Activated T-cell treated with anti-CD3 and anti-CD28 coated beads, Interleukin-2, amount 50 U/mL, for 4 hours (primary cell): ENCODE measurements around the gene SLC6A8. TPM values are rescaled to one million over a fixed set of nuclear protein-coding genes. Genes with fewer than 3 reads are reported as not detected.

Experiments
- ATAC-seq, 2 donors: fragments of 200-7000 bp; cut with Tn5 transposase; one replicate each; pipeline ENCODE4 v1.10.0; 2021
- DNase-seq: peaks from one replicate; pipeline ENCODE4 v3.0.0-alpha.2; 2020
- H3K27me3 Mint-ChIP-seq: one replicate; pipeline ENCODE4 v1.8.0; 2021; ENCODE audit warnings: low read depth, mixed read lengths
- H3K36me3 Mint-ChIP-seq: one replicate; pipeline ENCODE4 v1.8.0; 2022; ENCODE audit warnings: mixed read lengths; ENCODE audit not compliant: insufficient read depth
- H3K4me1 Mint-ChIP-seq: one replicate; pipeline ENCODE4 v1.8.0; 2021; ENCODE audit warnings: low read depth, mixed read lengths
- H3K4me3 Mint-ChIP-seq: one replicate; pipeline ENCODE4 v1.8.0; 2021; ENCODE audit warnings: mild to moderate bottlenecking, moderate library complexity, mixed read lengths
- H3K9me3 Mint-ChIP-seq: one replicate; pipeline ENCODE4 v1.8.0; 2021; ENCODE audit warnings: mixed read lengths
- total RNA-seq, 3 donors: library from RNA; stranded (reverse); gene quantifications; one replicate each; pipeline ENCODE4 v1.2.1, GENCODE V29; 2021

Gene SLC6A8
- total RNA-seq, 3 donors from 2014 or later, result 1.1 to 1.9 (median 1.6) TPM

- Mint-ChIP-seq H3K4me3 (no peak overlapping the region), H3K27me3 (peaks cover 38% of the 10 kb centered on the region), H3K4me1 (peaks cover 9% of the 10 kb centered on the region), H3K36me3 (no peaks in the 10 kb centered on the region), H3K9me3 (no peaks in the 10 kb centered on the region)
- DNase-seq, result no peak
- no peak for ATAC-seq
These were observed 42.6 kb upstream of the SLC6A8 start for GRCh38 chrX:153645151-153645550.

GRCh38 chrX:153645921-153646488 lies 41.7 kb upstream of the SLC6A8 start:
- H3K4me3 Mint-ChIP-seq, result no peak overlapping the region
- H3K27me3 Mint-ChIP-seq, result peaks cover 38% of the 10 kb centered on the region

GRCh38 chrX:153646620-153647373 lies 40.9 kb upstream of the SLC6A8 start, which contains the start of gene DUSP9:
Gene DUSP9 (plus strand): TSS chrX:153647203. CDS start chrX:153647954, 751 bp downstream.
- H3K36me3 Mint-ChIP-seq, result no peaks in the 10 kb centered on the region
- ATAC-seq (peak; percentile 37 to 38), DNase-seq (peak; percentile 9)
- peaks cover 33% of the 10 kb centered on the region for H3K27me3 Mint-ChIP-seq
- H3K4me3 Mint-ChIP-seq, result no peak within 1 kb of the TSS
- H3K4me1 Mint-ChIP-seq, result peaks cover 5% of the 10 kb centered on the region
- no peaks in the 10 kb centered on the region for H3K9me3 Mint-ChIP-seq

More at GRCh38 chrX:153645921-153646488, 41.7 kb upstream of the SLC6A8 start:
- ATAC-seq, result no peak
- Mint-ChIP-seq H3K36me3 (no peaks in the 10 kb centered on the region), H3K4me1 (peaks cover 9% of the 10 kb centered on the region), H3K9me3 (no peaks in the 10 kb centered on the region)
- DNase-seq, result no peak

GRCh38 chrX:153647461-153648357 lies 40.0 kb upstream of the SLC6A8 start:
- no peaks in the 10 kb centered on the region for H3K9me3 Mint-ChIP-seq
- H3K4me3 Mint-ChIP-seq, result no peak overlapping the region
- DNase-seq (peak; percentile 3), ATAC-seq (peak; percentile 13 to 41)
- peaks cover 31% of the 10 kb centered on the region for H3K27me3 Mint-ChIP-seq
- H3K4me1 Mint-ChIP-seq, result peaks cover 4% of the 10 kb centered on the region
- H3K36me3 Mint-ChIP-seq, result no peaks in the 10 kb centered on the region

GRCh38 chrX:153648358-153649177 lies 39.2 kb upstream of the SLC6A8 start:
- Mint-ChIP-seq H3K4me3 (no peak overlapping the region), H3K9me3 (no peaks in the 10 kb centered on the region), H3K36me3 (no peaks in the 10 kb centered on the region), H3K27me3 (peaks cover 26% of the 10 kb centered on the region), H3K4me1 (no peaks in the 10 kb centered on the region)
- ATAC-seq, result no peak
- peak; percentile 2 for DNase-seq

GRCh38 chrX:153649178-153649914 lies 38.4 kb upstream of the SLC6A8 start:
- Mint-ChIP-seq H3K9me3 (no peaks in the 10 kb centered on the region), H3K4me1 (no peaks in the 10 kb centered on the region), H3K36me3 (no peaks in the 10 kb centered on the region), H3K27me3 (peaks cover 26% of the 10 kb centered on the region), H3K4me3 (no peak overlapping the region)
- ATAC-seq, result peak; percentile 58 to 64
- DNase-seq, result peak; percentile 20

- Mint-ChIP-seq H3K36me3 (no peaks in the 10 kb centered on the region), H3K27me3 (peaks cover 18% of the 10 kb centered on the region), H3K4me3 (no peak overlapping the region), H3K4me1 (no peaks in the 10 kb centered on the region), H3K9me3 (no peaks in the 10 kb centered on the region)
- DNase-seq, result peak; percentile 3
- ATAC-seq, result no peak
These were observed 37.6 kb upstream of the SLC6A8 start for GRCh38 chrX:153649915-153650782.

- Mint-ChIP-seq H3K4me3 (no peak overlapping the region), H3K27me3 (peaks cover 11% of the 10 kb centered on the region), H3K36me3 (no peaks in the 10 kb centered on the region), H3K4me1 (no peaks in the 10 kb centered on the region), H3K9me3 (no peaks in the 10 kb centered on the region)
- ATAC-seq (no peak), DNase-seq (no peak)
These were observed 36.8 kb upstream of the SLC6A8 start for GRCh38 chrX:153650959-153651358.

GRCh38 chrX:153651540-153652079 lies 36.1 kb upstream of the SLC6A8 start:
- H3K9me3 Mint-ChIP-seq, result no peaks in the 10 kb centered on the region
- no peak overlapping the region for H3K4me3 Mint-ChIP-seq
- H3K27me3 Mint-ChIP-seq, result peaks cover 9% of the 10 kb centered on the region
- H3K4me1 Mint-ChIP-seq, result no peaks in the 10 kb centered on the region
- ATAC-seq, result no peak
- H3K36me3 Mint-ChIP-seq, result no peaks in the 10 kb centered on the region
- DNase-seq, result no peak

GRCh38 chrX:153653556-153653955 lies 34.2 kb upstream of the SLC6A8 start:
- no peaks in the 10 kb centered on the region for H3K36me3 Mint-ChIP-seq
- ATAC-seq (no peak), DNase-seq (no peak)
- no peaks in the 10 kb centered on the region for H3K9me3 Mint-ChIP-seq
- H3K4me1 Mint-ChIP-seq, result no peaks in the 10 kb centered on the region
- no peak overlapping the region for H3K4me3 Mint-ChIP-seq
- peaks cover 8% of the 10 kb centered on the region for H3K27me3 Mint-ChIP-seq

GRCh38 chrX:153657161-153657560 lies 30.6 kb upstream of the SLC6A8 start:
- DNase-seq (no peak), ATAC-seq (no peak)
- peaks cover 3% of the 10 kb centered on the region for H3K4me1 Mint-ChIP-seq
- peaks cover 14% of the 10 kb centered on the region for H3K27me3 Mint-ChIP-seq
- H3K36me3 Mint-ChIP-seq, result no peaks in the 10 kb centered on the region
- no peaks in the 10 kb centered on the region for H3K9me3 Mint-ChIP-seq
- no peak overlapping the region for H3K4me3 Mint-ChIP-seq

- Mint-ChIP-seq H3K4me3 (no peak overlapping the region), H3K36me3 (no peaks in the 10 kb centered on the region), H3K9me3 (no peaks in the 10 kb centered on the region), H3K4me1 (peaks cover 3% of the 10 kb centered on the region), H3K27me3 (peaks cover 14% of the 10 kb centered on the region)
- ATAC-seq, result no peak
- no peak for DNase-seq
These were observed 28.5 kb upstream of the SLC6A8 start for GRCh38 chrX:153659268-153659667.
